ENCODE measurements around the gene XXYLT1.
"Not testable (repeated sequence)": the region's sequence is repeated elsewhere in the genome, so short reads cannot be mapped to it uniquely, and the experiment has no call there.

Gene XXYLT1

DNA sequence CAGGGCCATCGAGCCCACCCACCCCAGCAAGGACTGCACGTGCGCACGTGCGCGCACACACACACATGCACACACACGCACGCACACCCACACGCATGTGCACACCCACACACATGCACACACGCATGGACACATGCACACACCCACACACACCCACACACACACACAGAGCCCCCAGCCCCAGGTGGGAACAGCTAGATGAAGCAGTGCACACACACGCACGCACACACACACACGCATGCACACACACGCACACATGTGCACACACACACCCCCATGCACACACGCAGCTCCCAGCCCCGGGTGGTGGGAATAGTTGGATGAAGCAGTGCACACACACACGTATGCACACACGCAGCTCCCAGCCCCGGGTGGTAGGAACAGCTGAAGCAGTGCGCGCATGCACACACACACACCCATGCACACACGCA, 158.6 kb downstream of the XXYLT1 start:
- DNase-seq (ENCODE audit: low spot score): no peak

DNA sequence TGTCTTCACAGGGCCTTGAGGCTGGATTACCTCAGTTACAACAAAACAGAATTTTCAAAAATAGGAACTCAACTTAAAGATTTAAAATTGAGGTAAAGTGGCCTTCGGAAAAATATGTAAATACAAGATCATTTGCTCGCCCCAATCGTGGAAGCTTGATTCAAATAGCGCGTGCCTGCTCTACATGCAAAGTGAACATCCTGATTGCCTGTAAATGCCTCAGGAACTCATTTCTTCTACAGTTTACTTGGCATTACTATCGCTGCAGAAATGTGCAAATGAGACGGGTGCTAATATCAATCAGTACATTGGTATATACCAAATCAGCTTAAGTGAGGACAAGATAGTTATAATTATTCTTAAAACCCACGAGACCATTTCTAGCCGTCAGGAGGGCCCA, 159.2 kb downstream of the XXYLT1 start:
- no peak for DNase-seq (ENCODE audit: low spot score)

DNA sequence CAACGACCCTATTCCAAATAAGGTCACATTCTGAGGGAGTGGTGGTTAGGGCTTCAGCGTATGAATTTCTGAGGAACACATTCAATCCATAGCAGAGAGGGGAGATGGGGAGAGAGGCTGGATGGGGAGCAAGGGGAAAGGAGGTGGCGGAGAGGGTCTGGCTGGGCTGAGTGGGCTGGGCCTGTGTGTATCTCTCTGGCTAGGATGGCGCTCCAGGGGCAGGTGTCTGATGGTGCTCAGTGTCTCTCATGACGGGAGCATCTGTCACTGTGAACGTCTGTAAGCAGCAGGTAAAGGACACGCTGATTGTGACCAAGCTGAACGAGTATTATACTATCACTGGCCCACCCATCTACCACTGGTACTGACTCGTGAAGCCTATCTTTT, 159.6 kb downstream of the XXYLT1 start:
- no peak for DNase-seq (ENCODE audit: low spot score)

DNA sequence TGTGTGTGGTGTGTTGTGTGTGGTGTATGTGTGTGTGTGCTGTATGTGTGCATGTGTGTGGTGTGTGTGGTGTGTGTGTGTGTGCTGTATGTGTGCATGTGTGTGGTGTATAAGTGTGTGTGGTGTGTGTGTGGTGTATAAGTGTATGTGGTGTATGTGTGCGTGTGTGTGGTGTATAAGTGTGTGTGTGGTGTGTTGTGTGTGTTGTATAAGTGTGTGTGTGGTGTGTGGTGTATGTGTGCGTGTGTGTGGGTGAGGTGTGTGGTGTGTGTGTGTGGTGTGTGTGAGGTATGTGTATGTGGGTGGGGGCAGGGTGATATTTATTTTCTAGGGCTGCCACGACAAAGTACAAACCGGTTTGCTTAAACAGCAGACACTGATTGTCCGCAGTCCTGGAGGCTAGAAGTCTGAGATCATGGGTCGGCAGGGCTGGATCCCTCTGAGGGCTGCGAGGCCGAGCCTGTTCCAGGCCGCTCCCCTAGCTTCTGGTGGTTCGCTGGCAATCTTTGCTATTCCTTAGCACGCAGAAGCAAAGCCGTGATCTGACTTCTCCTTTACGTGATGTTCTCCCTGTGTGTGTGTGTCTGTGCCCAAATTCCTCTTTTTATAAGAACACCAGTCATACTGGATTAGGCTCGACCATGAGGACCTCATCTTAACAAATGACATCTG, 160.2 kb downstream of the XXYLT1 start:
- no peak for DNase-seq (ENCODE audit: low spot score)

DNA sequence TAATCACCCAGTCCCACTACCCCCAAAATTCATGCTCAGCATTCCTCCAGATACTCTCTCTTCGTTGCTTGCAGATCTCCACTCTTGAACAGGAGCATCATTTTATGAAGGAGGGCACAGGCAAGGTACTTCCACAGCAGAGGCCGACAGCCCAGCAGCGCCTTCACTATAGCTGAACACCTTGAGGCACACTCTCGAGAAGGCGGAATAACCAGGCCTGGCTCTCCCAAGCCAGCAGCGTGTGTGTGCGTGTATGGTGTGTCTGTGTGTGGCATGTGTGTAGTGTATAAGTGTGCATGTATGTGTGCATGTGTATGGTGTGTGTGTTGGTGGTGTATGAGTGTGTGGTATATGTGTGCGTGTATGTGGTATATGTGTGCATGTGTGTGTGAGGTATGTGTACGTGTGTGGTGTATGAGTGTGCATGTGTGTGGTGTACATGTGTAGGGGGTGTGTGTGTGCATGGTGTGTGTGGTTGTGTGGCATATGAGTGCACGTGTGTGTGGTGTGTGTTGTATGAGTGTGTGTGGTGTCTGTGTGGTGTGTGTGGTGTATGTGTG, 161.8 kb downstream of the XXYLT1 start:
- DNase-seq (ENCODE audit: low spot score): no peak

DNA sequence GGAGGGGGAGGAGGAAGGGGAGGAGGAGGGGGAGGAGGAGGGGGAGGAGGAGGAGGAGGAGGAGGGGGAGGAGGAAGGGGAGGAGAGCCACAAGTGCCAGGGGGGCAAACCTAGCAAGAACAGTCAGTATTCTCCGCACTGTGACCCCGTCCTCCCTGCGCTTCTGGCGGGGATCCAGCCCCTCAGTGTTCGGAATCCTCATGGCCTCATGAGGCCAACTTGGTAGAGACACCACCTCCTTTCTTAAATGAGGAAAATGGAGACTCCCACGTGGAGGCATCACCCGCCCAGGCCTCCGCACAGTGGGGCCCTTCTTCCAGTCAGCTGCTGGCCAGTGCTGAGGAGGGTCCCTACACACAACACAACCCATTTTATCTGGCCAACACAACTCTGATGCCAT, 163.4 kb downstream of the XXYLT1 start:
- no peak for DNase-seq (ENCODE audit: low spot score)

DNA sequence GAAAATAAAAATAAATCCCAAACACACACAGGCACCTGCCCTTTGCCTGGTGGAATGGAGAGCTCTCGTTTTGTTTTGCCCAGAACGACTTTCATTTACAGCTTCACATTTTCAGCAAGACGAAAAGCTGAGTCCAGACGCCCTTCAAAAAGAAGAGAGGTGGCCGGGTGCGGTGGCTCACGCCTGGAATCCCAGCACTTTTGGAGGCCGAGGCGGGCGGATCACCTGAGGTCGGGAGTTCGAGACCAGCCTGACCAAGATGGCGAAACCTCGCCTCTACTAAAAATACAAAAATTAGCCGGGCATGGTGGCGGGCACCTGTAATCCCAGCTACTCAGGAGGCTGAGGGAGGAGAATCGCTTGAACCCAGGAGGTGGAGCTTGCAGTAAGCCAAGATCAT, 163.9 kb downstream of the XXYLT1 start:
- not testable (repeated sequence) for DNase-seq (ENCODE audit: low spot score)

DNA sequence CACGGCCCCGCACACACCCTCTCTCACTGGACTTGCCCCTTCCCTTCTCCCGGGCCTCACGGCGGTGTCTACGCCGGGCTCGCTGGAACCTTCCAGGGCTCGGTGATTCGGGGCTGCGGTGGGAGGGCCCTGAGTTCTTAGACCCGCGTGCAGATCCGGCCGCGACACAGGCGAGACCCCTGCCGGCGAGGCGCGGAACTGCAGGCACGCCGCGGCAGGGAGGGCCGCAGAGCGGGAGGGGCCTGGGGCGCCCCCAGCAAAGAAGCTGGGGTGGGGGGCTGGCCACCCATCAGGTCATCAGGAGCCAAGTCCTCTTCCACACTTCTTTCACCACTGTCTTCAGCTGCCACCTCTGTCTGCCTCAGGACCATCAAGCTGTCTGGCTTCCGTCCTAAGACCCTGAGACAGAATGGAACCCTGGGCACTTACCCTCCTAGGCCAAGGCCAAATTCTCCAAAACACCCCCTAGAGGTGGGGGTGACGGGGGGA, 164.5 kb downstream of the XXYLT1 start:
- DNase-seq (ENCODE audit: low spot score): peak; percentile 94

DNA sequence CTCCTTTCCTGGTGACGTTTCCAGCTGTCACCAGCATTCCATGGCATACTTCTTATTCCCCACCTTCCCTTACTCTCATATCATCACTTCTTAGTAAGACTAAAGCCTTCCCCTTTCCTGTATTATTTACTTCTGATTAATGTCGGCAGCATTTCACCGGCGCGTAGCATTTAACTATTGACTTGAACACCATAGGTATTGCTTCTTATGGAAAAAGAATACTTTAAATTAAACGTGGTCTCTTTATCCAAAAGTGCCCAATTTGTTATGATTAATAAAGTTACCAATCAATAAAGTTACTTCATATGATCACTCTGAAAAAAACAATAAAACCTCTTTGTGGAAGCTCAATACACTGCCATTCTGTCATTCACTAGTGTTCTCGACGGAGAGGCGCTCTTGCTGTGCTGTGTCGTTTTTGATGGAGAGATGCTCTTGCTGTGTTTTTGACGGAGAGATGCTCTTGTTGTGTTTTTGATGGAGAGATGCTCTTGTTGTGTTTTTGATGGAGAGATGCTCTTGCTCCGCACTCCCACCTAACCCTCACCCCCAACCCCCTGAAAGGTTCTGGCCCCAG, 165.0 kb downstream of the XXYLT1 start:
- no peak for DNase-seq (ENCODE audit: low spot score)

DNA sequence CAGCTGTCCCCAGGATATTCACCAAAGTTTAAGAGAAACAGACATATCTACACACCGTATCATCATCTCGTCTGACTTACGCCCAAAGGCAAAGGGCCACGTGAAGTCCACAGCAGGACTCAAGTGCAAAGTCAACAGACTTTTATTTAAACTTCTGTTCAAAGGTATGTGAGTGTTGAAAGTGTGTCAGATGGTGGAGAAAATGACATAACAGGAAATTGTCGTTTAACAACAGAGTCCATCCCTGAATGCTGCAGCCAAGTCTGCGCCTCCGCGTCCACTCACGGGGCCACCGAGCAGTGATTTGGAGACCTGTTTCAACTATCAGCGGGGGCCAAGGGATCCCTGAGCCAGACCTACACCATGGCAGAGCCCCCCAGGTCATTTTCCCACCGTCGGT, 165.6 kb downstream of the XXYLT1 start:
- no peak for DNase-seq (ENCODE audit: low spot score)

DNA sequence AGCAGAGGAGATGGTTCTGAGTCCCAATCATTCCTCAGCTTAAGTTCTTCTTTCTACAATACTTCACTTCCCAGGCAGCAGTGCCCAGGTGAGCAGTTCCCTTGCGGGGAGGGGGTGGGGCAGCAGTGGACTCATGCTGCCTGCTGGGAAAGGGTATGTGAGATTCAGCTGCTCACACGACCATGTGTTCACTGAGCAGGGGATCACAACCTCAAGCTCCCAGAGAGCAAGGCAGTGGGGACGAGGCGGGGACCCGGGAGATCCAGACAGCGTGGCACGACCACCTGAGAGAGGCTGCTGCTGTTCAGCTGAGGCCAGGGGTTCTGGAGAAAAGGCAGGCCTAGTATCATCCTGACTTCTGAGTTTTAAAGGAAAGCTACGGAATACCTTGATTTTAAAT, 166.6 kb downstream of the XXYLT1 start:
- DNase-seq (ENCODE audit: low spot score): no peak

DNA sequence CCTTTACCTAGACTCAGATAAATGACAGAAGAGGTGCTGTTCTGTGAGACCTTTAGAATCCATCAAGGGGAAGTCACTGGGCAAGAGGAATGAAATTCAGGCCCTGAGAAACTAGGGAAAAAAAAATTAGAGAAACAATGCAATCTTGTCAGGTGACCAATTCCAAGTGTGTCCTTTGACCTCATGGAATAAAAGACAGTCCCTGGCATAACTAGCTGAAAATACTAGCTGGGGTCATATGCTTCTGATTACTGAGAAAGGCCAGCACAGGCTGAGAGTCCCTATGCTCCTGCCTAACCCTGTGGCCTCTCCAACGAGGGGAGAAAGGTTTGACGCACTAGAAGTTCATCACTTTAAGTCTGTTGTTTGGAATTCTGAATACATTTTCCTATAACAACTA, 167.3 kb downstream of the XXYLT1 start:
- DNase-seq (ENCODE audit: low spot score): no peak

DNA sequence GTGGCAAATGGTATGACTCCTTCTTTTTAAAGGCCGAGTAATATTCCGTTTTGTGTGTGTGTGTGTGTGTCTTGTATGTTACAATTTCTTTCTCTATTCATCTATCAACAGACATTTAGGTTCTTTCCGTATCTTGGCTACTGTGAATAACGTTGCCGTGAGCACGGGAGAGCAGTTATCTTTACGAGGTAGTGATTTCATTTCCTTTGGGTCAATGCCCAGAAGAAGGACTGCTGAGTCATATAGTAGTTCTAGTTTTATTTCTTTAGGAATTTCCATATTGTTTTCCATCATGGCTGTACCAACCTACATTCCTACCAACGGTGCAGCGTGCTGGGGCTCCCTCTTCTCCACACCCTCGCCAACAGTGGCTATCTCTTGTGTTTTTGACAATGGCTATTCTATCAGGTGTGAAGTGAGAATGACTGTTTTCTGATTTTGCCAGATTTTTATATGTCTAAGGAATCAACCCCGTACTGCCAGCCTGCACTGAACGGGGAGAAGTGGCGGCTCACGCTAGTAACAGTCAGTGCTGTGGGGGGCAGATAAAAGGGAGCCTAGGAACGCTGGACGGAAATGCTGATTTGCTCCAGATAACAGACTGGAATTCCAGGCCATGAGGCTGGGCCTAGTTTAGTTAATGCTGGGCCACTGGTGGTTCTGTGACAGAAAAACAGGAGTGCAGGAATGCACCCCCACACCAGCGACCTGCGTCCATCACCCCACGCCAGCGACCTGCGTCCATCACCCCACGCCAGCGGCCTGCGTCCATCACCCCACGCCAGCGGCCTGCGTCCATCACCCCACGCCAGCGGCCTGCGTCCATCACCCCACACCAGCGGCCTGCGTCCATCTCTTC, 168.1 kb downstream of the XXYLT1 start:
- peak; percentile 83 for DNase-seq (ENCODE audit: low spot score)

DNA sequence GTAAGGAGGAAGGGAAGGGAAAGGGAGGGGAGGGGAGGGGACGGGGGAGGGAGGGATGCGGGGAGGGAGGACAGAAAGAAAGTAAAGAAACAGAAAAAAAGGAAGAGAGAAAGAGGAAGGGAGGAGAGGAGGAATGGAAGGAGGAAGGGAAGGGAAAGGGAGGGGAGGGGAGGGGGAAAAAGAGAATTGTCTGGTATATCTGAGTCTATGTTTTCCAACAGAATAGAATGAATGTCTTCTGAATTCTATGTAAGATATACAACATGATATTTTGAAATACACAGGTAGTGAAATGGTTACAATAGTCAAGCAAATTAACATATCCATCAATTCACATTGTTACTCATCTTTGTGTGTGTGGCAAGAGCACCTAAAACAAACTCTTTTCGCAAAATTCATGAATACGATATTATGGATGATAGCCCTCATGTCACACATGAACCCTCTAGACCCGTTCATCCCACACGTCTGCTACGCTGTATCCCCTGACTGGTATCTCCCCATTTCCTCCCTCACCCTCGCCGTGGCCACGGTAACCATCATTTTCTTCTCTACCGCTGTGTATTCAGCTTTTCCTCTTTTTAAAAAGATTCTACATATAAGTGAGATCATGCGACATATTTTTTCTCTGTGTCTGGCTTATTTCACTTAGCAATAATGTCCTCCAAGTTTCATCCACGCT, 168.9 kb downstream of the XXYLT1 start:
- no peak for DNase-seq (ENCODE audit: low spot score)

DNA sequence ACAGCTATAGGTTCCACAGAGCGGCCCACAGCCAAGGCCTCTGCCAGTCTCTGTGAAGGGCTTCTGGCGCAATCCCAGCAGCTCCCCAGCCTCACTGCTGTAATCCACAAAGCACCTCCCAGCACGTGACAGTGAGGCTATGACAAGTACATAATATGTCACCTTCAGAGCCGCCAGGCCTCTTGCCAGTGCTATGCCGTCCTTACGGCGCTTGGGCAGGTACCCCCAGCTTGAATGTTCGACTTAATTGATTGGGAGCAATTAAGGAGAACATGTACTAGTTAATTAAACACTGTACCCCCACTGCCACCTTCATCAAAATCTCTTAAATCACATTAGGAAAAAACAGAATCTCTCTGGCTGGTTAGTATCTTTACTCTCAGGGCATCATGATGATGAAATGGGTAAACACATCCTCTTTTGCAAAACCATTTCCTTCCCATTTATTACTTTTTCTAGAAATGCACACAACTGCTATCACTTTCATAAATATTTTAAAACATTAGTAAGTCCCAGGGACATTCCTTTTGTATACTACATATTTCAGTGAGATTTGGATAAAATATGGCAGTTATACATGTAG, 169.9 kb downstream of the XXYLT1 start:
- peak; percentile 70 for DNase-seq (ENCODE audit: low spot score)

DNA sequence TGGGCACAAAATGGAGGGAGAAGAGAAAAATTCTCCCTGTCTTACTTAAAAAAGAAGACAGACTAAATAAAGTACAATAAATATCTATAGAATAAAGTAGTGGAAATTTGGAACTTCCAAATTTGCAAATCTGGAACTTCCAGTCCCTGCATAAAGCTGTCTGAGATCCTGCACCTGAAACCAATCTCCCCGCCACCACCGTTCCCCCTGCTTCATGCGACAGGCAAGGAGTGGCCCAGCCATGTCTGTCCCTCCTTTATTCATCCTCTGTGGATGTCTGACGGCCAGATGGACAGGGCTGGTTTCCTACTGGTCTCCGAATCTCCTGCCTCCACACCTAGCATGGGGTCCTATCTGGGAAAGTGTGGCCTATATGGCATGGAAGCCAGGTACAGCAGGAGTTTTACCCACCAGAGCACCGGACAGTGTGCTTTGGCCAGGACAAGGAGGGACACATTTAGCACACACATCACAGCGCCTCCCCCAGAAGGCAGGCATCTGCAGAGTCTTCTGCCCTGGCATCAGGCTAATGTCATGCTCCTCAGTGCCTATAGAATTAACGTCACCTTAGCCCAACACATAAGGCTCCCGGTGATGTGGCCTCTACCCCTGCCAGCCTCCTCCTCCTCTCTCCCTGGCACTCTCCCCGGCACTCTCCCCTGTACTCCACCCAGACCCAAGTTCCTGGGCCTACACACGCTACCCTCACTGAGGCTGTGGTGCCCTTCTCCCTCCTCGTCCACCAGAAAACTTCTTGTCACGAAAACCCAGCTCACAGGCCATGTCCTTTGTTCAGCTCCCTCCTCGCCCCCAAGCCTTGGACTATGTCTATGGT, 170.8 kb downstream of the XXYLT1 start:
- no peak for DNase-seq (ENCODE audit: low spot score)

DNA sequence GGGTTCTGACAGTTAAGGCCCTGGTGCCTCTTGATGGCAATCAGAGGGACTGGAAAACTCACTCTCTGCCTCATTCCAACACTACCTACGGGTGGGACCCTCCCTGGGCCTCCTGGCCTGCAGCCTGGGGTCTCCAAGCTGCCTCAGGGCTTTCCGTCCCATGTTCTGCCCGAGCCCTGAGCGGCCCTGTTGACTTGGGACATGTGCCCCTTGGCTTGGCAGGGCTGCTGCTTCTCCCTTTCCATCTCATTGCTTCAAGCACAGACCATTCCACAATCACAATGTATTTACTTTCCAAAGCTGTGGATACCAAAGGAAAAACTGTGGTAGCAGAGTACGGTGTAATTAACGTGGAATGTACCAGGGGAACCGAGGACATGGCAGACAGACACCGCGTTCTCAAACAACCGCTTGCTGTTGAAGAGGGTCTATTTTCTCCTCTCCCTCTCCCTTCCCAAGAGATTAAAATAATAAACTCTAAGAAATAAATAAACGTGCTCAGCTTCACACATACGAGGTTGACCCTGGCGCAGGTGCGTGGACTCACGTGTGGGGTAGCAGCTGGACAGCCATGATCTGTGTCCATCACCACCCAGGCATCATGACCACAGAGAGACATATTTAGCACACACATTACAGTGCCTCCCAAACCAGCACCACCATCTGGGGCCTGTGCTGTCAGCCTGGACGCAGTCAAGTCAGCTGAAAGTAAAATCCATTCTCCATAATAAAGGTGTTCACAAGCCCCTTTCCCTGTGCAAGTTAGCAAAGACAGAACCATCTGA, 172.0 kb downstream of the XXYLT1 start:
- DNase-seq (ENCODE audit: low spot score): no peak

DNA sequence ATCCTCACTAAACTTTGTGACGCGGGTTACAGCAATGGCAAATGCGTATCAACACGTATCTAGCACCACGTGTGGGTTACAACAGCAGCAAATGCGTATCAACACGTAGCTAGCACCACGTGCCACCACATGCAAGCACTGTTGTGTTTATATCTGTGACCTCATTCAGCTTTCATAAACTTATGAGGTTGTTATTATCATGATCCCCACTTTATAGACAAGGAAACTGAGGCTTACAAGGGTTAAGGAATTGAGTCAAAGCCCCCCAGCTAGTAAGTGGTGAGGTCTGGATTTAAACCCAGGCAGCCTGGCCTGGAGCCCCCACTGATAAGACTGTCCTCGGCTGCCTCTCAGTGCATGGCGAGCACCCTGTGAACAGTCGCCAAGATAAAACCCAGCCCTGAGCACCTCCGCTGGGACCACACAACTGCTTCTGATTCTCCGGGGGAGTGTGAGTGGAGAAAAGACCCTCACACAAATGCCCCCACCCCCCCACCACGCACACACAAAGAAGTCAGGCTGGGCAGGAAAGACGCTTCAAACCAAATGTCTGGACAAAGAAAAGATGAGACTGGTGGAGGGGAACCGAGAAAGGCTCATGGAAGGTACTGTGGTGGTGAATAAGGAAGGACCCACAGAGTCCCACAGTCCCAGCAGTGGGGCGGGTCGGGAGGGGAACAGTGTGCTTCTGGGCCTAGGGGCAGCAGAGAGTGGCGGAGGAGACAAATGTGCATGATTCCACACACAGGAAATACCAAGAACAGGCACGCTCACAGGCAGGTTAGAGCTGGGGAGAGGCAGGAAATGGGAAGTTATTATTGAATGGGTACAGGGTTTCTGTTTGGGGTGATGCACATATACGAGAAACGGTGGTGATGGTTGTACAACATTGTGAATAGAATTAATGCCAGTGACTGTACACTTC, 173.4 kb downstream of the XXYLT1 start:
- no peak for DNase-seq (ENCODE audit: low spot score)

Measured in GM03348 (cell line).